NCI-H1436 (cell line): Measurements from ENCODE around the gene VMO1.
A peak's percentile ranks its signal among the peaks of the same experiment; 100 is the strongest.
"Not testable (repeated sequence)": the region's sequence is repeated elsewhere in the genome, so short reads cannot be mapped to it uniquely, and the experiment has no call there.

Experiments used
- DNase-seq: peaks from one replicate; lab custom pipeline; 2025; lab: John Stamatoyannopoulos, UW

The VMO1 gene, protein sequence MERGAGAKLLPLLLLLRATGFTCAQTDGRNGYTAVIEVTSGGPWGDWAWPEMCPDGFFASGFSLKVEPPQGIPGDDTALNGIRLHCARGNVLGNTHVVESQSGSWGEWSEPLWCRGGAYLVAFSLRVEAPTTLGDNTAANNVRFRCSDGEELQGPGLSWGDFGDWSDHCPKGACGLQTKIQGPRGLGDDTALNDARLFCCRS

DNA sequence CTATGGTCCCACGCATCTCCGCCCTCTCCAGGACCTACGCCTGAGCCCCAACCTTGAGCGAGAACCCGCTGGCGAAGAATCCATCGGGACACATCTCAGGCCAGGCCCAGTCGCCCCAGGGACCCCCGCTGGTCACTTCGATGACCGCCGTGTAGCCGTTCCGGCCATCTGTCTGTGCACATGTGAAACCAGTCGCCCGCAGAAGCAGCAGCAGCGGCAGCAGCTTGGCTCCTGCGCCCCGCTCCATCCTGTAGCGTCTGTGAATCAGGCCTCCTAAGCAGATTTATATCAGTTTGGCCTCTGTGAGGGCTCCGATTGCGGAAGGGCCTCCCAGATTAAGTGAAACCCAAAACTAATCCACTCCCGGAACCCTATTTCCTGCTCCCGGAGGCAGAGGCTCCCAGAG lies at the start of gene VMO1:
VMO1 (minus strand) TSS at position 259 of the 406 bp plus-strand sequence; CDS start at position 247, 12 bp downstream.
- no peak for DNase-seq

DNA sequence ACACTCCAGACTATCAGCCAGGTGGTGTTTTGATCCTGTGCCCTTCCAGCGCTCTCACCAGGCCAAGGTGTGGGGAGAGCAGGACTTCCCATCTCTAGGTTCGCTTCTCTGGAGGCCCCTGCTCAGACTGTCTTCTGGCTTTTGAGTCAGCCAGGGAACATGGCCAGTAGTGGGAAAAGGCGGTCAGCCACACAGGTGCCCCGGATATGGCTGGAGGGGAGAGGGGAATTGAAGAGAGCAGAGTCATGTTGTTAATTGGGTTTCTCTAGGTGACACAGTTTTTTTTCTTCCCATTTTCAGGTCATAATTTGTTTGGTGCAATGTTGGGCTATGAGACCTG lies 48.5 kb upstream of the VMO1 start:
- DNase-seq: no peak

DNA sequence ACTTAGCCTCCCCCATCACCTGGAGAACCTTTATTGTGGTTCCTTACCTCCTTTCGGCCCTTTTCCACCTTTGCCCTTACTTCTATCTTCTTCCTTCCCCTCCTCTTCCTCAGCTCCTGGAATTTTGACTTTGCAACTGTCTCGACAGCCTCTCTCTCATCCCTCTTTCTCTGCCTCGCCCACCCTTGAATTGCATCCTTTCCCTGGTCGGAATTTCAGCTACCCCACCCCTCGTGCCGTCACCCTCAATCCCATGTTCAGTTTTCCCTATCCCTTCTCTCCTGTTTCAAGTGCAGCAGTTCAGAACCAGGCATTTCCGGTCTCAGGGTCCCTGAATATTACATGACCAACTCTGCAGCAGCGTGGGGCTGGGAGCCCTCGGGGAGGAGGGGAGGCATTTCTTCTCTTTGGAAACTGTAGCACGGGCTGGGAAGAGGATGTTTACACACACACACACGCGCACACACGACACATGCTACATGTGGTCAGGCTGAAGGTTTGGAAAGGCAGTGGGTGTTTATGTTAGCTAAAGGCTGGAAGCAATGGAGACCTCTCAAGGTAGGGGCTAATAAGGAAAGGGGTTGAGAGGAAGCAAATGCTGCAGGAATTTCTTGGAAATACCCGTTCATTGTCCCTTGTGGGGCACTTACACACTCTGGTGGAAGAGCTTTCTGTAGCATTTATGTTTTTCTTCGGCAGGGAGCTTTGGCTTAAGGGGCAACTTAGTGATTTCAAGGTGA lies 47.9 kb upstream of the VMO1 start:
- DNase-seq: no peak

DNA sequence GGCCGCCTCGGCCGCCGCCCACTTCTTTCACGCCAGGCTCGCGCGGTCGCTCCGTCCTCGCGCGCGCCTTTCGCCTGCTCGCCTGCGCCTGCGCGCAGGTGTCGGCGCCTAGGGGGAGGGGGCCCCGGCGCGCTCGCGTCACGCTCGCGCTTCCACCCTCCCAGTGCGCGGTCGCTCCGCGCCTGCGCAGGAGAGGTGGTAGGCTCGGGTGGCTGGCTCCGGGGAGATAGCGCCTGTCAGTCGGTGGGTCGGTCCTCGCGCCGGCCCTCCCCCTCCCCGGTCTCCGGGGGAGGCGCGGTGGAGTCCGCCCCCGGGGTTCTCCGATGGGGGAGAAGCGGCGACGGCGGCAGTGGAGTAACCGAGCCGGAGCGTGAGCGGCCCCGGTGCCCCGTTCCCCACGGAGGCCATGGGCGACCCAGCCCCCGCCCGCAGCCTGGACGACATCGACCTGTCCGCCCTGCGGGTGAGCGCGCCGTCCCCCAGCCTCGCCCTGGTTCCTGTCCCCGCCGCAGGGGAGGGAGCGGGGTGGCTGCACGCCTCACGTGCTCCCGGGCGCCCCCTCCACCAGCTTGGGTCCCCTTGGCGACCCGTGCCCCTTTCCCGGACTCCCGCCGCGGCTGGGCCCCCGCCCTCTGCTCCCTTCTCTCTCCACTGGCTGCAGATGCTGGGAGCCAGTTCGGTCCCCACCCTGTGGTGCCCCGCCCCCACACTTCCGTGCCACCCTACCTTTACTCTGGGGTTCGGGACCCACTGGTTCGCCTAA lies 47.2 kb upstream of the VMO1 start, which contains the start of gene MINK1:
MINK1 (plus strand) TSS at position 163 of the 763 bp plus-strand sequence; CDS start at position 407, 244 bp downstream.
- peak; percentile 87 for DNase-seq

DNA sequence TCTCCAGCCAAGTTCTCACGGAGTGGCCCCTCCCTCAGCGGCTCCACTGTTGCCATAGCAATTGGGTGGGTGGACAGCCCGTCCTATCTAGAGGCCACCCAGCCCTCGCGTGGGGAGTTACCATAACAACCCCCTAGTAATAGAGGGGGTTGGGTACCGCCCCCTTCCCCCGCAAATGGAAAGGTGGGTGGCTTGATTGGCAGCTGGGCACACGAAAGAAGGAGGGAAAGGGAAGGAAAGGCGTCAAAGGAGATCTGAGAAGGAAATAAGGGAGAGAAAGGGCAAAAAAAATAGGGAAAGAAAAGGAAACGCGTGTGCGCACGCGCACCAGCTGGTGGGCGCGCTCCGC lies 46.6 kb upstream of the VMO1 start:
- DNase-seq: not testable (repeated sequence)

DNA sequence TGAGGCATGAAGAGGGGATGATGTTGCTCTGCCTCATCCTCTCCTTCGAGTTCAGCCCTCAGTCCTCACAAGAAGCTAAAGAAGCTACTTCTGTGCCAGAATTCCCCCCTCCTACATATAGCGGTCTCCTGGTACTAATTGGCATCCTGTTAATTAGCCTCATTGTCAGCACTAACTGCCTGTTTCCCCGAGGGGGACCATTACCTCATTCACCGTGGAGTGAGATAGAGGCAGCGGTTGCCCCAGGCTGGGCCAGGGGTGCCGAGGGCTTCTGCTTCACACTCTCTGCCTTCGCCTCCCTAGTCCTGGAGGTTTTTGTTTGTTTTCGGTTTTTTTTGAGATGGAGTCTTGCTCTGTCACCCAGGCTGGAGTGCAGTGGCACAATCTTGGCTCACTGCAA lies 41.2 kb upstream of the VMO1 start:
- peak; percentile 56 for DNase-seq

DNA sequence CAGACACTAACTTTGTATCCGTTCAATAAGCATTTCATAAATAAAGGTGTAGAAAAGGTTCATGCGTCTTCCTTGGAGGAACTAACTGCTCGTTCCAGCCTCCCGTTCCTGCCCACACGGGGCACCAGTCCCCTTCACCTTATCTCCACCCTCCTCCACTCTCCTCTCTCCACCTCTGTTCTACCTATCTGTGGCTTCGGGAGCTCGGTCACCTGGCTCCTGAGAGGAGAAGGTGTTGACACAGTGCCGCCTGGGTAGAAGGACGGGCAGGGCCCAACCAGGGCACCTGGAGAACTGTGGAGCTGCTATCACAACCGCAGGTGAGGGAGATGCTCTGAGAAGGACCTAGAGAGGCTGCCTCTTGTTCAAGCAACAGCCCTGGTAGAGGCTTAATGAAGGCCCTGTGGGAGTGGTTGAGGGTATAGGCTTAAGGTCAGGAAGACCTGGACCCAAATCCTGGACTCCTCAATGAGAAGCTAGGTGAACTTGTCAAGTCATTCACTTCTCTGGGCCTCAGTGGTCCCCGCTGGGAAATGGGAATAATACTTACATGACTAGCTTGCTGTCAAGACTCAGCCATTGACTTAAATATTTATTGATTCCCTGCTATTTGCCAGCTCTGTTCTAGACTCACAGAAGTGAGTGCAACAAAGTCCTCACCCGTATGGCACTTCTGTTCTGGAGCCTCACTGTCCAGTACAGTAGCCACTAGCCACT lies 37.4 kb upstream of the VMO1 start:
- no peak for DNase-seq

DNA sequence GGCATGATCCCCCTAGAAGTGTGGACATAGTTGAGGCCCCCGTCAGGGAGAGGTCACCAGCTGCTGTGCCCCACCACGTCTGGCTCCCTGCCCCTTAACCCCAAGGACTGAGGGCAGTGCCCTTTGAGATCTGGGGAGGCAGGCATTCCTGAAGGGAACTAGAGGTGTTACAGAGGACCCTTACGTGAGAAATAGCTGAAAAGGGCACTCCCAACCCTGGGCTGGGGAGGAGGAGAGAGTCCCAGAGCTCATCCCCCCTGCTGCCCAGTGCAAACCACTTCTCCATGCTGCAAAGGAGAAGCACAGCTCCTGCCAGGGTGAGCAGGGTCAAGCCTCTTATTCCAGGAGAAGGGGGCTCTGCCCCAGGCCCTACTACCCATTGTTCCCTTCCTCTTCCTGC lies 36.7 kb upstream of the VMO1 start:
- DNase-seq: no peak

DNA sequence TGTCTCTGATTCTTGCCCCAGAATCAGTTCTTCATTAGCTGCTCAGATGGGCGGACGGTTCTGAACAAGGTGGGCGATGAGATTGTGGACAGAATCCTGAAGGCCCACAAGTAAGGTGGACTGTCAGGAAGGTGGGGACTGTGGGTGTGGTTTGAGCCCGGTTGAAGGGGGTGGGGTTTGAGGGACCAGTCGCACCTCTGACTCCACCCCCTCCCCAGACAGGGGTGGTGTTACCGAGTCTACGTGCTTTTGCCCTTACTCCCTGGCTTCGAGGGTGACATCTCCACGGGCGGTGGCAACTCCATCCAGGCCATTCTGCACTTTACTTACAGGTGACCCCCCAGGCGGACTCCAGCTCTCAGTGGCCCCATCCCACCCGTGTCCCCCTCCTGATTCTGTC lies 32.1 kb upstream of the VMO1 start:
- no peak for DNase-seq

DNA sequence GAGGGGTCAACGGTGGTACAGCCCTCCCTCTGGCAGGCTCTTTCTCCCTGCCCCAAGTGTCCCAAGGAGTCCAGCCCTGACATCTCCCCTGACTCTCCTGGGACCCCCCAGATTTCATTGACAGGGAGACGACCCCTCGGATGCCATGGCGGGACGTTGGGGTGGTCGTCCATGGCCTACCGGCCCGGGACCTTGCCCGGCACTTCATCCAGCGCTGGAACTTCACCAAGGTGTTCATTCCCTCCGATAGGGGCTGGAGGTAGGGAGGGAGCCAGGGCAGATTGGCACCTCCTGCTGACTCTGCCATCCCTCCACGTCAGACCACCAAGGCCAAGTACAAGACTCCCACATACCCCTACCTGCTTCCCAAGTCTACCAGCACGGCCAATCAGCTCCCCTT lies 30.7 kb upstream of the VMO1 start:
- DNase-seq: no peak

DNA sequence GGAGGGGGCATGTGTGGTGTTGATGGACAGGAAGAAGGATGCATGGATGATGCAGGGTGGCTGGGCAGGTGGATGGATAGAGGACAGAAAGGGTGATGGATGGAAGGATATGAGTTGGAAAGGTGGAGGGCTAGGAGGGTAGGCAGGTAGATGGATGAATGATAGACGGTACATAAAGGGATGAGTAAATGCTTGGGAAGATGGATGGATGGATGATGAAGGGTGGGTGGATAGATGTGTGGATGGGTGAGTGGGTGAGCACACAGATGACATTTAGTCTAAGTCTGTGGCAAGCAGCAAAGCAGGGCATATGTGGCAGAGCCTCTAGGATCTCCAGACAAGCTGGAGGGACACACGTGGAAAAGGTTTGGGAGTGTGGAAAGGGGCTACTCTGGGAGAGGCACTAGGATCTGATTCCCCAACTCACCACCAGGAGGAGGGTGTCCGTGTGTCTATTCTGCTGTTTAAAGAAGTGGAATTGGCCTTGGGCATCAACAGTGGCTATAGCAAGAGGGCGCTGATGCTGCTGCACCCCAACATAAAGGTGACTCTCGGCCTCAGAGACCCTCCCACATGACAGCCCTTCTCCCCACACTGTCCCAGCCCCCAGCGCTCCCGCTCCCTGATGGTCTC lies 29.0 kb upstream of the VMO1 start:
- DNase-seq: no peak

DNA sequence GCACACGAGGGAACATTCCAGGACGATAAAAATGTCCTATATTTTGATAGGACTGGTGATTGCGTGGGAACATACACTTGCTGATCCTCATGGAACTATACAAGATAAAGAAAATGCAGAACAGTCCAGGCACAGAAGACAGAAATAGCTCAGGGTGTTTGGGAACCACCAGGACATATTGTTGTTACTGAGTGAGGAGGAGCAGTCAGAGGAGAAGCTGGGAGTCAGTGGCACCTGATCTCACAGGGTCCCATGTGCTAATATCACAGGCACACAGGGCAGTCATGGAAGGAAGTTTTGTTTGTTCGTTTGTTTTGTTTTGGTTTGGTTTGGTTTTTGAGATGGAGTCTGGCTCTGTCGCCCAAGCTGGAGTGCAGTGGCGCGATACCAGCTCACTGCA lies 26.5 kb upstream of the VMO1 start:
- no peak for DNase-seq

DNA sequence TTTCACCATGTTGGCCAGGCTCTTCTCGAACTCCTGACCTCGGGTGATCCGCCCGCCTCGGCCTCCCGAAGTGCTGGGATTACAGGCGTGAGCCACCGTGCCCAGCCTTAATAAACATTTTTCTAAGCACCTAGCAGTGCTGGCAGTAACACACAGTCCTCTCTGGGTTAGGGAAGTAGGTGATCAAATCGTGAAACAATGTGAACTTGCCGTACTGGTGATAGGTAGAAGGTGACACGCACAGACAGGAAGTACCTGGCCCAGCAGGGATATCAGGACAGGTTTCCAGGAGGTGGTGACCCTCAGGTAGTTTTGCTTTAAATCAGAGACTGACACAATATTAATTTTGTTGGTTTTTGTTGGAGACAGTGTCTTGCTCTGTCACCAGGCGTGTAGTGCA lies 25.3 kb upstream of the VMO1 start:
- no peak for DNase-seq

DNA sequence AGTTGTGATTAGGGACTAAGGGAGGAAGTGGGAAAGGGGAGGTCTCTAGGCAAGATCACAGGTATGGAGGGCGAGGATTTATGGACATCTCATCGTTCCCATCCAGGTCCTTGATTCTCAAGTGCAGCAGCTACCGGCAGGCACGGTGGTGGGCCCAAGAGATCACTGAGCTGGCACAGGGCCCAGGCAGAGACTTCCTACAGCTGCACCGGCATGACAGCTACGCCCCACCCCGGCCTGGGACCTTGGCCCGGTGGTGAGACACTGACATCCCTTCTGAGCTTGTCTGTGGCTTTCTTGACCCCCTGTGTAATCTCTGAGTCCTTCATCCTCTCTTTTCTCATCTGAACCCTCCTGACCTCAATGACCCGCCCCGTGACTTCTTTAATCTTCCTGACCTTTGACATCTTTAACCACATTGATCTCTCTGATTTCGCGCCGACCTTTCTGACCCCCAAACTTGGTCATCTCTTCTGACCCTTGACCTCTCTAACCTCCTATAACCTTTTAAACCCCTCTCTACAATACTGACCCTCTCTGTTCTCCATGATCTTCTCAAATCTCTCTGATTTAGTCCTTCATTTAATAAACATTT lies 24.6 kb upstream of the VMO1 start:
- DNase-seq: no peak

DNA sequence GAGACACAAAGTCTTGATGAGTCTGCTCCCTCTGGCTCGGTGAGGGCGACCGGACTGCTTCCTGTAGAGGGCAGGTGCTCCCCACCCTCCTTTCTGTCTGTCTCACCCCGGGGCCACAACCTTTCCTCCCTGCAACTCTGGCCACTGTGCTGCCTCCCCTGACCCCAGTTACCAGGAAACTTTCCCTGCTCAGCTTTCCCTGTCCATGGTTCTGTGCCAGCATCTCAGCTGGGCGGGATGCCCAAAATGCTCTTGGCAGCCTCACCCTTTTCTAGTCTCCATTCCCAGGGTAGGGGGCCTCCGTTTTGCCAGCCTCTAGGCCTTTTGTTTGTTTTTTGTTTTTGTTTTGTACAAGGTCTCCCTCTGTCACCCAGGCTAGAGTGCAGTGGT lies 22.2 kb upstream of the VMO1 start:
- DNase-seq: no peak

DNA sequence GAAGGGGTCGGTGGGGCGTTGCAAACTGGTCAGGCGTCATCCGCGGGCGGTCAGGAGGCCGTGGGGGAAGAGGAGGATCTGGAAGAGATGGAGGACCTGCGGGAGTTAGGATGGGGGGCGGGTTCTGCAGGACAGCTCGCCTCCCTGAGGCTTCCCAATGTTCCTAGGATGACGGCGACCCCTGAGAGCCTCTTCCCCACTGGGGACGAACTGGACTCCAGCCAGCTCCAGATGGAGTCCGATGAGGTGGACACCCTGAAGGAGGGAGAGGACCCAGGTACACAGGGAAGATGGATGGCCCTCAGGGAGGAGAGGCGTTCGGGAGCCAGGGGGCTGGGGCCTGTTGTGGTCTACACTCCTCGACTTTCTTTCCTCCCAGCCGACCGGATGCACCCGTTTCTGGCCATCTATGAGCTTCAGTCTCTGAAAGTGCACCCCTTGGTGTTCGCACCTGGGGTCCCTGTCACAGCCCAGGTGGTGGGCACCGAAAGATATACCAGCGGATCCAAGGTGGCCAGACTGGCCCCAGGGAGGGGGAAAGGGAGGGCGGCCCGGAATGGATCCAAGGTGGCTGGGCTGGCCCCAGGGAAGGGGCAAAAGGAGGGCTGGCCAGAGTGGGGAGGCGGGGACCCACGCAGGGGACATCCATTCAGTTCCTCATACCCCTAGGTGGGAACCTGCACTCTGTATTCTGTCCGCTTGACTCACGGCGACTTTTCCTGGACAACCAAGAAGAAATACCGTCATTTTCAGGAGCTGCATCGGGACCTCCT lies 21.6 kb upstream of the VMO1 start:
- no peak for DNase-seq

DNA sequence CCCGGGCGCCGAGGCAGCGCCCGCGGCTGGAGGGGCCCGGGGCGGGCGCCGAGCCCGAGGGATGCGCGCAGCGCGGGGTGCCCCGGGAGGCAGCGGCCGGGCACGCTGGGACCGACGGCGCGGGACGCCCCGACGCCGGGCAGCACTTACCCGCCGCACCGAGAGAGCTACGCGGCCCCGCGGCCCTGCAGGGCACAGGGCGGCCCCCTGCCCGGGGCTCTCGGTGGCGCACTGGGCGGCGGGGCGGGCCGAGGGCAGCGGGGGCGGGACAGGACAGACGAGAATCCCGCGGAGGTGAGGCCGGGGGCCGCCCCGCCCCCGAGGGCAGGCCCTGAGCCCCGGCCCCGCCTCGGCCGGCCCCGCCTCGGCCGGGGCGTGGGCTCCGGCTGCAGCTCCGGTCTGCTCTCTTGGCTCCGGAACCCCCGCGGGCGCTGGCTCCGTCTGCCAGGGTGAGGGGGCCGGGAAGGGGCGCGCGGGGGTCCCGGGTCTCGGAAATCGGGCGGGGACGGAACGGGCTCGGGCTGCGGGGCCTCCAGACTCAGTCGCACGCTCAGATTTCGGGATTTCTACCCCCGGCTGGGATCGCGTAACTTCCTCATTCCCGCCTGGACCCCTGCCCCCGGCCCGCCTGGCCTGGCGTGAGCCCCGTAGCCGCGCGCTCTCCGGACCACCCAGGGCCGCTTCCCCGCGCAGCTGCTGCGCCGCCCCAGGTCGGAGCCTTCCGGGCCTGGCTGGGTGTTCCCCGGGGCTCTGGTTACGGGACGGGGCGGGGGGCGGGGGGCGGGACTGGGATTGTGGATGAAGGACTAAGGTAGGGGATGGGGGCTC lies 20.8 kb upstream of the VMO1 start, which contains the start of gene PLD2:
PLD2 (plus strand) TSS at position 376 of the 828 bp plus-strand sequence. CDS start 621 bp downstream, outside the sequence.
- DNase-seq: peak; percentile 83

DNA sequence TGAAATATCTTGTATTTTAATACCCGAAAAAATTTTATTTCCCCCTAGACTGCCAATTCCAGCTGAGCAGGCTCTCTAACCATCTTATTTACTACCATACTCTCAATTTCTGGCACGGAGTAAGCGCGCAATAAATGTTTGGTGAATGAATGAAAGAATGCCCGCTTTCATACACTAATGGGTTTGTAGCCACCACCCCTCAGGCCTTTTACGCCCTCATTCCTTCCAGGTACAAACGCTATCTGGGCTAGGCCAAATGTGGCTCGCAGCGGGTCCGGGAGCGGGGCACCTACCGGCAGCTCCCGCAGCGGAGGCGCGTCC lies 20.3 kb upstream of the VMO1 start:
- DNase-seq: no peak

DNA sequence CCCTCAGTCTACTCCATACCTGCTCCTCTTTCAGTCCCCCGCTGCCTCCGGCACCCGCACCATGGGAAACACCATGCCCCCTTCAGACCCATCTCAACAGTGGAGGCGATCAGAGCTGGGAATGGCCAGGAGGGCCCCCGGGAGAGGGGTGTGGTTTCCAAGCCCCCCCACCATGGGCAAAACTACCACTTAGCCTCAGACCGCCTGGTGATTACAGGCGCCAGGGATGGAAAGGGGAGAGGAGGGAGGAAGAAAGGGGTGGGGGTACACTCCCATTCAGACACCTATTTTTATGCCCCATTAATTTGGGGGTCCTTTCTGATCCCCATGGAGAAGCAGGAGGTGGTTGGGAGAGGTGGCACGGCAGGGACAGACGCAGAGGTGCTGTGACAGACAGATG lies 16.1 kb upstream of the VMO1 start, which contains the start of gene C17orf114:
C17orf114 (minus strand) TSS at position 101 of the 400 bp plus-strand sequence.
- DNase-seq: no peak
